RKO (cell line): ENCODE data around the gene VPS13D.

Experiments used
- DNase-seq: peaks from one replicate; pipeline ENCODE4 v3.0.0-alpha.2; 2016; ENCODE audit warnings: low spot score

VPS13D gene

GRCh38 chr1:12407050-12407961 lies 177.5 kb downstream of the VPS13D start:
- no peak for DNase-seq

- no peak for DNase-seq
Observed at GRCh38 chr1:12407962-12408454, 178.2 kb downstream of the VPS13D start.

- no peak for DNase-seq
Observed at GRCh38 chr1:12408662-12409061, 178.8 kb downstream of the VPS13D start.

- DNase-seq = no peak
Observed at GRCh38 chr1:12409681-12410080, 179.9 kb downstream of the VPS13D start.

- DNase-seq = no peak
Observed at GRCh38 chr1:12410351-12410750, 180.5 kb downstream of the VPS13D start.

GRCh38 chr1:12411098-12411497 lies 181.3 kb downstream of the VPS13D start:
- no peak for DNase-seq

- no peak for DNase-seq
Observed at GRCh38 chr1:12411747-12412146, 181.9 kb downstream of the VPS13D start.

- DNase-seq = no peak
Observed at GRCh38 chr1:12412439-12412838, 182.6 kb downstream of the VPS13D start.

- DNase-seq = no peak
Observed at GRCh38 chr1:12413664-12414410, 184.0 kb downstream of the VPS13D start.

- no peak for DNase-seq
Observed at GRCh38 chr1:12414444-12415018, 184.7 kb downstream of the VPS13D start.

- no peak for DNase-seq
Observed at GRCh38 chr1:12415038-12415466, 185.2 kb downstream of the VPS13D start.

- no peak for DNase-seq
Observed at GRCh38 chr1:12416101-12416500, 186.3 kb downstream of the VPS13D start.

GRCh38 chr1:12416744-12417143 lies 186.9 kb downstream of the VPS13D start:
- no peak for DNase-seq

GRCh38 chr1:12417389-12417788 lies 187.6 kb downstream of the VPS13D start:
- no peak for DNase-seq

GRCh38 chr1:12420171-12420570 lies 190.3 kb downstream of the VPS13D start:
- no peak for DNase-seq

GRCh38 chr1:12422488-12422887 lies 192.7 kb downstream of the VPS13D start:
- DNase-seq = no peak

GRCh38 chr1:12424087-12424529 lies 194.3 kb downstream of the VPS13D start:
- DNase-seq = no peak

- DNase-seq = no peak
Observed at GRCh38 chr1:12424793-12425192, 195.0 kb downstream of the VPS13D start.

GRCh38 chr1:12426030-12426429 lies 196.2 kb downstream of the VPS13D start:
- no peak for DNase-seq

GRCh38 chr1:12428334-12428733 lies 198.5 kb downstream of the VPS13D start:
- no peak for DNase-seq

GRCh38 chr1:12430525-12430924 lies 200.7 kb downstream of the VPS13D start:
- no peak for DNase-seq

- DNase-seq = no peak
Observed at GRCh38 chr1:12432897-12433296, 203.1 kb downstream of the VPS13D start.
